ENCODE measurements around the gene KCND2. TPM values are rescaled to one million over a fixed set of nuclear protein-coding genes. Genes with fewer than 3 reads are reported as not detected.

KCND2 gene
- total and polyA plus RNA-seq, 2 of the 4 experiments (the other 2 are of a cell fraction): under 0.01 TPM; not detected in 1

DNA sequence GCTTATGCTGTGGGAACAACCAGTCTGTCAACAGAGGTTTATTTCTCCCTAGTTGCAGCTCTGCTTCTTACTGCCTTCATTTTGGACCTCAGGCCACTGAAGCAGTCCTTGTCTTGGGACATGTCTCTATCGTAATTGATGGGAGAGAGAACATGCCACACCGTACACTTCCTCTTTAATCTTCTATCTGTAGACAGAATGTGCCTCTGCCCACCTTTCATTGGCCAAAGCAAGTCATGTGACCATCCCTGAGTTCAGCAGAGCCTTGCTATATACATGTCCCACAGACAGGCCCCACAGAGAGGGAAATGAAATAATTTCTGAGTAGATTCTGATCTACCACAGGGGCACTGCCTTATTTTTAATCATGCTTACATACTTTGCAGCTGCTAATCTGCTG is 98.0 kb downstream of the KCND2 start:
- Histone ChIP-seq H3K9me3 (ENCODE audit: control insufficient read depth, insufficient read depth, low read length) (no peaks in the 10 kb centered on the region), H3K79me1 (ENCODE audit: low read depth in 1 of 2, low read length in 2 of 2) (no peaks in the 10 kb centered on the region), H2AK9ac (replicated peaks; ENCODE audit: low read depth, low read length, poor library complexity) (no peak overlapping the region), H3K18ac (ENCODE audit: low read depth, low read length) (no peak overlapping the region), H3K36me3 (ENCODE audit: control insufficient read depth, insufficient read depth, low read length) (no peaks in the 10 kb centered on the region), H3K27me3 (ENCODE audit: control insufficient read depth, insufficient read depth, low read length) (no peaks in the 10 kb centered on the region), H2BK15ac (ENCODE audit: low read depth, low read length) (no peak overlapping the region), H4K5ac (ENCODE audit: low read depth, low read length) (no peak overlapping the region), H3K4ac (ENCODE audit: low read depth, low read length) (no peak overlapping the region), H3K4me3 (ENCODE audit: insufficient read depth, low read depth, low read length) (no peak overlapping the region), H2AK5ac (ENCODE audit: low read depth, low read length) (no peak overlapping the region), H3K27ac (ENCODE audit: insufficient read depth, low read length) (no peak overlapping the region), H4K8ac (ENCODE audit: low read depth in 2 of 2, low read length in 2 of 2) (no peak overlapping the region), H3K9ac (ENCODE audit: low read depth, low read length) (no peak overlapping the region), H3K9me1 (ENCODE audit: insufficient read depth, low read length) (no peaks in the 10 kb centered on the region), H4K20me1 (ENCODE audit: insufficient read depth, low read length) (no peaks in the 10 kb centered on the region), H3K23ac (ENCODE audit: low read depth, low read length) (no peak overlapping the region), H3K14ac (replicated peaks; ENCODE audit: low read depth, low read length) (no peak overlapping the region), H3K4me2 (ENCODE audit: low read depth, low read length) (no peak overlapping the region), H2BK20ac (ENCODE audit: low read depth, low read length) (no peak overlapping the region), H2BK5ac (ENCODE audit: low read depth, low read length, poor library complexity, severe bottlenecking) (no peak overlapping the region), H2BK120ac (ENCODE audit: low read depth, low read length) (no peak overlapping the region), H4K91ac (ENCODE audit: insufficient read depth, low read depth, low read length) (no peak overlapping the region), H3K56ac (ENCODE audit: extremely low read depth, insufficient read depth, low read length) (no peak overlapping the region), H3K4me1 (ENCODE audit: control insufficient read depth, insufficient read depth, low read length) (no peaks in the 10 kb centered on the region), H2AFZ (replicated peaks; ENCODE audit: low read length, poor library complexity) (no peak overlapping the region)
- BruUV-seq (replicated peaks): no TSS peak
- TF ChIP-seq NFE2L2 (IDR thresholded peaks at IDR 0.05; ENCODE audit: low read depth, low read length) (no peak), FOS (IDR thresholded peaks at IDR 0.05; ENCODE audit: low read depth, low read length) (no peak), MAFK (IDR thresholded peaks at IDR 0.05; ENCODE audit: low read depth, low read length) (no peak), CEBPB (IDR thresholded peaks at IDR 0.05; ENCODE audit: low read depth, low read length) (no peak), RAD21 (IDR thresholded peaks at IDR 0.05; ENCODE audit: low read length) (no peak), BHLHE40 (IDR thresholded peaks at IDR 0.05; ENCODE audit: low read depth, low read length) (no peak), MAZ (IDR thresholded peaks at IDR 0.05; ENCODE audit: borderline replicate concordance, low read depth, low read length) (no peak), CHD1 (IDR thresholded peaks at IDR 0.05; ENCODE audit: low read depth, low read length) (no peak), RFX5 (IDR thresholded peaks at IDR 0.05; ENCODE audit: low read depth, low read length) (no peak)
- TF ChIP-seq, protein P1, sequence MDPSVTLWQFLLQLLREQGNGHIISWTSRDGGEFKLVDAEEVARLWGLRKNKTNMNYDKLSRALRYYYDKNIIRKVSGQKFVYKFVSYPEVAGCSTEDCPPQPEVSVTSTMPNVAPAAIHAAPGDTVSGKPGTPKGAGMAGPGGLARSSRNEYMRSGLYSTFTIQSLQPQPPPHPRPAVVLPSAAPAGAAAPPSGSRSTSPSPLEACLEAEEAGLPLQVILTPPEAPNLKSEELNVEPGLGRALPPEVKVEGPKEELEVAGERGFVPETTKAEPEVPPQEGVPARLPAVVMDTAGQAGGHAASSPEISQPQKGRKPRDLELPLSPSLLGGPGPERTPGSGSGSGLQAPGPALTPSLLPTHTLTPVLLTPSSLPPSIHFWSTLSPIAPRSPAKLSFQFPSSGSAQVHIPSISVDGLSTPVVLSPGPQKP (IDR thresholded peaks at IDR 0.05; ENCODE audit: borderline replicate concordance, low read depth, low read length): no peak
- TF ChIP-seq, protein P2, sequence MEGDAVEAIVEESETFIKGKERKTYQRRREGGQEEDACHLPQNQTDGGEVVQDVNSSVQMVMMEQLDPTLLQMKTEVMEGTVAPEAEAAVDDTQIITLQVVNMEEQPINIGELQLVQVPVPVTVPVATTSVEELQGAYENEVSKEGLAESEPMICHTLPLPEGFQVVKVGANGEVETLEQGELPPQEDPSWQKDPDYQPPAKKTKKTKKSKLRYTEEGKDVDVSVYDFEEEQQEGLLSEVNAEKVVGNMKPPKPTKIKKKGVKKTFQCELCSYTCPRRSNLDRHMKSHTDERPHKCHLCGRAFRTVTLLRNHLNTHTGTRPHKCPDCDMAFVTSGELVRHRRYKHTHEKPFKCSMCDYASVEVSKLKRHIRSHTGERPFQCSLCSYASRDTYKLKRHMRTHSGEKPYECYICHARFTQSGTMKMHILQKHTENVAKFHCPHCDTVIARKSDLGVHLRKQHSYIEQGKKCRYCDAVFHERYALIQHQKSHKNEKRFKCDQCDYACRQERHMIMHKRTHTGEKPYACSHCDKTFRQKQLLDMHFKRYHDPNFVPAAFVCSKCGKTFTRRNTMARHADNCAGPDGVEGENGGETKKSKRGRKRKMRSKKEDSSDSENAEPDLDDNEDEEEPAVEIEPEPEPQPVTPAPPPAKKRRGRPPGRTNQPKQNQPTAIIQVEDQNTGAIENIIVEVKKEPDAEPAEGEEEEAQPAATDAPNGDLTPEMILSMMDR (conservative IDR thresholded peaks at IDR 0.05; ENCODE audit: low read depth, low read length): no peak
- dilution Hi-C loops (cut with HindIII; ENCODE audit: low sequenced_read_pairs, unreplicated experiment) (no loop called here), intact Hi-C loops (cut with micrococcal nuclease) (no loop called here), in situ Hi-C loops (cut with MboI; ENCODE audit: low sequenced_read_pairs) (no loop called here)
- CTCF ChIA-PET: no interaction called here
- WGBS, 2 experiments (ENCODE audit: extremely low coverage in 2 of 2, insufficient read length in 1 of 2): no CpG with 5 or more reads among the region's 2 CpGs
- DNase-seq: no peak
- POLR2A ChIA-PET (ENCODE audit: unreplicated experiment): no interaction called here
- no peak for ATAC-seq (ENCODE audit: low read depth)
